HL-60 (cell line): ENCODE results near the gene SLC25A23.

ENCODE experiments used
- GABPA ChIP-seq: IDR thresholded peaks from 2 replicates; pipeline ENCODE4 v1.6.1; 2012; ENCODE audit warnings: low read depth
- POLR2AphosphoS5 ChIP-seq: IDR thresholded peaks from 2 replicates; pipeline ENCODE4 v1.6.1; 2012; ENCODE audit warnings: low read depth
- TF ChIP-seq, protein P1 (sequence below): IDR thresholded peaks from one replicate; pipeline ENCODE4 v1.5.1; 2011; ENCODE audit warnings: low read length, control low read depth, inconsistent platforms; ENCODE audit not compliant: insufficient read depth
- TF ChIP-seq, protein P2 (sequence below): IDR thresholded peaks from 2 replicates; pipeline ENCODE4 v1.6.1; 2012; ENCODE audit warnings: low read depth; ENCODE audit not compliant: insufficient replicate concordance

DNA sequence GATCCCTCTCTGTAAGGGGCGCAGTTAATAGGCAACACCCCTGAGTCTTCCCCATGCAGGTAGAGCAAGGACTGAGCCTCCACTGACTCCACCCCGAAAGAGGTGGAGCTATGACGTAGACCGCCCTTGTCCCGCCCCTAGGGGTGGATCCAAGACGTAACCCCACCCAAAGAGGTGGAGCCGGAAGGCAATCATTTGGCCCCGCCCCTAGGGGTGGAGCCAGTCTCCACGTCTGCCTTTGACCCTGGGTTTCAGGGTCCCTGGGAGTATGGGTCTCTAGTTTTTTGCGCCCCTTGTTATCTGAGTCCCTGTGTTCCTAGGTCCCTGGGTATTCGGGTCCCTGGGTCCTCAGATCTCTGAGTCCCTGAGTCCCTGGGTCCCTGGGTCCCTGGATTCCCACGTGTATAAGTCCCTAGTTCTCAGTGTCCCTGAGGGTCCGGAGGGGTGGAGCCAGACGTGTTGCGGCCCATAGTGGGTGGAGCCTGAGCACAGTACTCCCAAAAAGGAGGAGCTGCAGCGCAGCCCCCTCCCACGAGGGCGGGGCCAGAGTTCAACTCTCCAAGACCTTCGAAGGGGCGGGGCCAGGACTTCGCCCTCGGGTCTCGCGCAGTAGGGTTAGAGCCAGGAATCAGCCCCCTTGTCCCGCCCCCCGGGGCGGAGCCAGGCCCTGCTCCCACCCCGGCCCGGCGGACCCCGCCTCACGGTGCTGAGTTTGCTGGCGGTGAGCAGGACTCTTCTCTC is 16.7 kb upstream of the SLC25A23 start:
- TF ChIP-seq, protein P1, sequence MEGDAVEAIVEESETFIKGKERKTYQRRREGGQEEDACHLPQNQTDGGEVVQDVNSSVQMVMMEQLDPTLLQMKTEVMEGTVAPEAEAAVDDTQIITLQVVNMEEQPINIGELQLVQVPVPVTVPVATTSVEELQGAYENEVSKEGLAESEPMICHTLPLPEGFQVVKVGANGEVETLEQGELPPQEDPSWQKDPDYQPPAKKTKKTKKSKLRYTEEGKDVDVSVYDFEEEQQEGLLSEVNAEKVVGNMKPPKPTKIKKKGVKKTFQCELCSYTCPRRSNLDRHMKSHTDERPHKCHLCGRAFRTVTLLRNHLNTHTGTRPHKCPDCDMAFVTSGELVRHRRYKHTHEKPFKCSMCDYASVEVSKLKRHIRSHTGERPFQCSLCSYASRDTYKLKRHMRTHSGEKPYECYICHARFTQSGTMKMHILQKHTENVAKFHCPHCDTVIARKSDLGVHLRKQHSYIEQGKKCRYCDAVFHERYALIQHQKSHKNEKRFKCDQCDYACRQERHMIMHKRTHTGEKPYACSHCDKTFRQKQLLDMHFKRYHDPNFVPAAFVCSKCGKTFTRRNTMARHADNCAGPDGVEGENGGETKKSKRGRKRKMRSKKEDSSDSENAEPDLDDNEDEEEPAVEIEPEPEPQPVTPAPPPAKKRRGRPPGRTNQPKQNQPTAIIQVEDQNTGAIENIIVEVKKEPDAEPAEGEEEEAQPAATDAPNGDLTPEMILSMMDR, result no peak
- TF ChIP-seq POLR2AphosphoS5 (no peak), GABPA (no peak)
- TF ChIP-seq, protein P2, sequence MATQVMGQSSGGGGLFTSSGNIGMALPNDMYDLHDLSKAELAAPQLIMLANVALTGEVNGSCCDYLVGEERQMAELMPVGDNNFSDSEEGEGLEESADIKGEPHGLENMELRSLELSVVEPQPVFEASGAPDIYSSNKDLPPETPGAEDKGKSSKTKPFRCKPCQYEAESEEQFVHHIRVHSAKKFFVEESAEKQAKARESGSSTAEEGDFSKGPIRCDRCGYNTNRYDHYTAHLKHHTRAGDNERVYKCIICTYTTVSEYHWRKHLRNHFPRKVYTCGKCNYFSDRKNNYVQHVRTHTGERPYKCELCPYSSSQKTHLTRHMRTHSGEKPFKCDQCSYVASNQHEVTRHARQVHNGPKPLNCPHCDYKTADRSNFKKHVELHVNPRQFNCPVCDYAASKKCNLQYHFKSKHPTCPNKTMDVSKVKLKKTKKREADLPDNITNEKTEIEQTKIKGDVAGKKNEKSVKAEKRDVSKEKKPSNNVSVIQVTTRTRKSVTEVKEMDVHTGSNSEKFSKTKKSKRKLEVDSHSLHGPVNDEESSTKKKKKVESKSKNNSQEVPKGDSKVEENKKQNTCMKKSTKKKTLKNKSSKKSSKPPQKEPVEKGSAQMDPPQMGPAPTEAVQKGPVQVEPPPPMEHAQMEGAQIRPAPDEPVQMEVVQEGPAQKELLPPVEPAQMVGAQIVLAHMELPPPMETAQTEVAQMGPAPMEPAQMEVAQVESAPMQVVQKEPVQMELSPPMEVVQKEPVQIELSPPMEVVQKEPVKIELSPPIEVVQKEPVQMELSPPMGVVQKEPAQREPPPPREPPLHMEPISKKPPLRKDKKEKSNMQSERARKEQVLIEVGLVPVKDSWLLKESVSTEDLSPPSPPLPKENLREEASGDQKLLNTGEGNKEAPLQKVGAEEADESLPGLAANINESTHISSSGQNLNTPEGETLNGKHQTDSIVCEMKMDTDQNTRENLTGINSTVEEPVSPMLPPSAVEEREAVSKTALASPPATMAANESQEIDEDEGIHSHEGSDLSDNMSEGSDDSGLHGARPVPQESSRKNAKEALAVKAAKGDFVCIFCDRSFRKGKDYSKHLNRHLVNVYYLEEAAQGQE, result no peak
